Measurements from ENCODE around the gene DLGAP1.

DLGAP1 gene

GRCh38 chr18:3998698-3999333 lies 456.3 kb downstream of the DLGAP1 start:
- H3K4me3 ChIP-seq: peak overlapping the region; percentile 35

GRCh38 chr18:3995476-3996102 lies 459.5 kb downstream of the DLGAP1 start:
- Histone ChIP-seq H3K27ac (no peak overlapping the region), H3K4me3 (peak overlapping the region; percentile 15)
- TF ChIP-seq, protein P1, sequence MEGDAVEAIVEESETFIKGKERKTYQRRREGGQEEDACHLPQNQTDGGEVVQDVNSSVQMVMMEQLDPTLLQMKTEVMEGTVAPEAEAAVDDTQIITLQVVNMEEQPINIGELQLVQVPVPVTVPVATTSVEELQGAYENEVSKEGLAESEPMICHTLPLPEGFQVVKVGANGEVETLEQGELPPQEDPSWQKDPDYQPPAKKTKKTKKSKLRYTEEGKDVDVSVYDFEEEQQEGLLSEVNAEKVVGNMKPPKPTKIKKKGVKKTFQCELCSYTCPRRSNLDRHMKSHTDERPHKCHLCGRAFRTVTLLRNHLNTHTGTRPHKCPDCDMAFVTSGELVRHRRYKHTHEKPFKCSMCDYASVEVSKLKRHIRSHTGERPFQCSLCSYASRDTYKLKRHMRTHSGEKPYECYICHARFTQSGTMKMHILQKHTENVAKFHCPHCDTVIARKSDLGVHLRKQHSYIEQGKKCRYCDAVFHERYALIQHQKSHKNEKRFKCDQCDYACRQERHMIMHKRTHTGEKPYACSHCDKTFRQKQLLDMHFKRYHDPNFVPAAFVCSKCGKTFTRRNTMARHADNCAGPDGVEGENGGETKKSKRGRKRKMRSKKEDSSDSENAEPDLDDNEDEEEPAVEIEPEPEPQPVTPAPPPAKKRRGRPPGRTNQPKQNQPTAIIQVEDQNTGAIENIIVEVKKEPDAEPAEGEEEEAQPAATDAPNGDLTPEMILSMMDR (IDR thresholded peaks at IDR 0.05): peak; percentile 63
- DNase-seq (ENCODE audit: low spot score): no peak

More at GRCh38 chr18:3998698-3999333, 456.3 kb downstream of the DLGAP1 start:
- no peak overlapping the region for H3K27ac ChIP-seq
- DNase-seq (ENCODE audit: low spot score): no peak
- TF ChIP-seq, protein P1 (IDR thresholded peaks at IDR 0.05): peak; percentile 51

DNA sequence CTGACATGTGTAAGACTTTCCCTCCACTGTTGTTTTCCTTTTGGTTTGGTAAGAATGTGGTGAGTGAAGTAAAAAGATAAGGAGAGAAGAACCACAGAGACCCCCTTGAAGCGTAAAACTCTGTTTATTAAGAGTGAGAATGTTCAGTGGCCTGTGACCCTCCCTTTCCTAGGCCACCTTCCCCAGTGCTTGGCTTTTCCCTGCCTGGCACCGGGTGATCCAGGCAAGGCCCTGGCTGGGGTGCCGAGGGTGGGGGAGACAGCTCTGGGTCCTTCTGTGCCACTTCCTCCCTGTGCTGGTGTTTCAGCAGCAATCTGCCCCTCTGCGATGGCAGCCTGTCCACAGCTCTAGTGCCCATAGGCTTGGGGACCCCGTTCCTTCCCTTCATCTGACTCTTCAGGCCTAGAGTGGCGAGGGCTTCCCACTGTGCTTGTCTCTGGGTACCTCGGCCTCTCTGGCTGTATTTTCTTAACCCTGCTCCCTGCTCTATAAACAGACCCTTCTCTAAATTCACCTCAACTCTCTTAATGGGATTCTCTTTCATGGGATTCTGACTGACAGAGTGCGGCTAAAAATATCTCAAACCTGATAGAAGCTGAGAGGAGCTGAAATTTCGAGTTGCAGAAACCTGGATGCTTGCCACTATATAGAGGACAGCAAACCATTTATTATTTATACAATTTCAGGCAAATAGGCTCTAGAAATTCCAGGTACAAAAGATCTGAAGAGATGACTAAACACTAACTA lies 461.0 kb downstream of the DLGAP1 start:
- TF ChIP-seq, protein P1 (IDR thresholded peaks at IDR 0.05): no peak
- DNase-seq (ENCODE audit: low spot score): no peak
- no peak overlapping the region for H3K4me3 ChIP-seq
- H3K27ac ChIP-seq: no peak overlapping the region

DNA sequence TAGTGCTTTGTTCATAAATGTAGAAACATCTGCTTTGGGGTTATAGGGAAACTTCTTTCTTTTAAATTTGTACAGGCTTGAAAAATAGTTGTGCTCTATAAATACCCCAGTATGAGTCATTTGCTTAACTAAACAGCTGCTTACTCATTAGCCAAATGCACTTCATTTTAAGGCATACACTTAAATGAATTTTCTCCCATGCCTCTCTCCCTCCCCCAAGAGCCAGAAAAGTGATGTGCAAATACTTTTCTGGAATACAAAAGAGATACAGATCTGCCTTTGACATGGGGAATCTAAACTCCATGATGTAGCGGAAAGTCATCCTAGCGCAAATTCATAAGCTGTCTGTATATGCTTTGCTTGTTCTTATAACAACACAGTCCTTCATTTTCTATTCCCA lies 469.4 kb downstream of the DLGAP1 start:
- TF ChIP-seq, protein P1 (IDR thresholded peaks at IDR 0.05): no peak
- Histone ChIP-seq H3K4me3 (no peak overlapping the region), H3K27ac (no peak overlapping the region)
- DNase-seq (ENCODE audit: low spot score): no peak

- Histone ChIP-seq H3K4me3 (no peak overlapping the region), H3K27ac (peak overlapping the region in 1 of 2 donors; percentile 3)
- TF ChIP-seq, protein P1 (IDR thresholded peaks at IDR 0.05): no peak
- no peak for DNase-seq (ENCODE audit: low spot score)
These were observed 470.1 kb downstream of the DLGAP1 start for GRCh38 chr18:3985020-3985419.

DNA sequence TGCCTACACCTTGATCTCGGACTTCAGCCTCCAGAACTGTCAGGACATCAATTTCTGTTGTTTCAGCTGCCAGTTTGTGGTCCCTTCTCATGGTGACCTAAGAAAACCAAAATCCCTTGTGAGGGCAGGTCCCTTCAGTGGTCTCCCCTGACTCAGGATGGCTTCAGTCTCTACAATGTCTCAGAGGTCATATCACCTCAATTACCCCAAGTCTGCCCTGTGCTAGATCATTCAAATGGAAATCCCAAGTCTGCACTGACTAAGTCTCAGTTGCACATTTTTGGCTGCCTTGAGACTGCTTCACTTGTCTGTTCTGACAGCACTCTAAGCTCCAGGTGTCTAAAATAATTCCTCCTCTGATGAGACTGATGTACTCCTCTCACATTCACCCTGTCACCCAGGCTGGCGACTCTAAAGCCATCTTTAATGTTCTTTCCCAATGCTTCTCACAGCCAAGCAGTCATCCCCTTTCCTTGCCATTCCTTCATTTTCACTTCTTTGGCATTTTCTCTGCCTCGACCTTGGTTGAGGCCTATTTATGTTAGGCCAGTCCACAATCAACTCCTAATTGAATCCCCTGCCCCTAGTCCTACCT lies 470.8 kb downstream of the DLGAP1 start:
- TF ChIP-seq, protein P1 (IDR thresholded peaks at IDR 0.05): no peak
- no peak for DNase-seq (ENCODE audit: low spot score)
- no peak overlapping the region for H3K27ac ChIP-seq
- no peak overlapping the region for H3K4me3 ChIP-seq
